GM21717 (cell line): ENCODE data around the gene ARHGAP22.

Experiments
- ATAC-seq: cut with Tn5 transposase; IDR thresholded peaks from one replicate; pipeline ENCODE4 v1.9.1; 2021; ENCODE audit warnings: mild to moderate bottlenecking, moderate library complexity; ENCODE audit not compliant: unreplicated experiment

ARHGAP22 gene

DNA sequence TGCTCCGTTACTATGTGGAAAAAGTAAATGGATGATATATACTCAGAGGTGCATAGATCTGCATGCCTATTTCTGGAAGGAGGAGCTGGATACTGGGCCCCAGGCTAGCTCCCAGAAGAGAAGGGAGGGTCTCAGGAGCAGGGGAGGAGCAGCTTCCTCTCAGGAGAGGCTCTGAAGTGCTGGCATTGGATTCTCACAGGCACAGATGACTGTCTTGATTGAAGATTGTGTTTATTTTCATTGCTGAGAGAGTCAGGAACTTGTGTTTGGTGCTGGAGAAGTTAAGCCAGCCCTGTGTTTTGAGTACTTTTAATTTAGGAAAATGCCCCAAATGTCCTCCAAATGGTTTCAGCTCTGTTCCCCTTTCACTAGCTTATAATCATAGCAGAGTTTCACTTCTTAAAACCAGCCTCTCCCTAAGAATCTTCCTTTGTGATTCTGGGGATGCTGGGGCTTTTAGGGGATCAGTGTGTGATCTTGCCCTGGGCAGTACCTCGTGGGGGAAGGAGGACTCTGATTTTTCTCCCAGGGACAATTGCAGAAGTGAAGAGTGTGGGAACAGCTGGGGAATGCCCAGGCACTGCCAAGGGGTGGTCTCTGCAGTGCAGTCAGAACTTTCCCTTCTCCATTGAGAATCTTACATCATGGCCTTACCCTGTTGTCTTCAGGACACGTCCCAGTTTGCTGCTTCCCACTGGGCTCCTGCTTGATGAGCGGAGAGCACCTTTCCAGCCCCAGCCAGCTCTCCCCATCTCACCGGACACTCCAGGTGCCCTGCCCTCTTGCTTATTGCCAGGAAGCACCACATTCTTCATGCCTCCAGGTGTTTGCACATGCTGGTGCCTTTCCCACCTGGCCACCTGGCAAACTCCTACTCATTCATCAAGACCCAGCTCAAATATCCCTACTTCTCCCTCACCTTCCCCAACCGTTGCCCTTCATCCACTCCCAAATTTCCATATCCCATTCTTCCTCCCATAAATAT lies 102.8 kb downstream of the ARHGAP22 start:
- no peak for ATAC-seq

DNA sequence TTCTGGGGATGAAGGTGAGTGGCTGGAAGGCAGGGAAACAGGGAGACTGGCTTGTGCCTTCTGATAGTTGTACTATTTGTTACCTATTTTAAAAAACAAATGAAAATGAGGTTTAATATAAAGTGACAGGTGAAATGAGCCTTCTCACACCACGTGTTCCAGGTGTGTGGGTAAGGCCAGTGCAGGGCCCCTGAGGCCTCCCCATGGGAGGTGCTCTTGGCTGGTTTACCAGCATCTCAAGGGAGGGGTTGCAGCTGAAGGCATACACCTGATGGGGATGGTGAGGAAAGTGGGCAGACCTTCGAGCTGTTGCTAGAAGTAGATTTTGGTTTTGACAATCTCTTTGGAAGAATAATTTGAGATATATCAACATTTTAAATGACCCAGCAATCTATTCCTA lies 103.6 kb downstream of the ARHGAP22 start:
- no peak for ATAC-seq

DNA sequence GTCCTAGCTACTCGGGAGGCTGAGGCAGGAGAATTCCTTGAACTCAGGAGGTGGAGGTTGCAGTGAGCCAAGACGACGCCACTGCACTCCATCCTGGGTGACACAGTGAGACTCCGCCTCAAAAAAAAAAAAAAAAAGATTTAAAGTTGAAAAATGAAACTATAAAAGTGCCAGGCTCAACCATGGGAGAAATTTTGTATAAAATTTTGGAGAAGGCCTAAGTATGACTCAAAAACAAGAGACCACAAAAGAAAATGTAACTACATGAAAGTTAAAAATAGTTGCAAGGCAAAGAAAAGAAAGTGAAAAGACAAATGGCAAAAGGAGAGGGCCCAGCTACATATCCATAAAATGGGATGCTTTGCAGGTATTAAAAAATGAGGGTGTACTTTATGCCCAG lies 104.1 kb downstream of the ARHGAP22 start:
- no peak for ATAC-seq

DNA sequence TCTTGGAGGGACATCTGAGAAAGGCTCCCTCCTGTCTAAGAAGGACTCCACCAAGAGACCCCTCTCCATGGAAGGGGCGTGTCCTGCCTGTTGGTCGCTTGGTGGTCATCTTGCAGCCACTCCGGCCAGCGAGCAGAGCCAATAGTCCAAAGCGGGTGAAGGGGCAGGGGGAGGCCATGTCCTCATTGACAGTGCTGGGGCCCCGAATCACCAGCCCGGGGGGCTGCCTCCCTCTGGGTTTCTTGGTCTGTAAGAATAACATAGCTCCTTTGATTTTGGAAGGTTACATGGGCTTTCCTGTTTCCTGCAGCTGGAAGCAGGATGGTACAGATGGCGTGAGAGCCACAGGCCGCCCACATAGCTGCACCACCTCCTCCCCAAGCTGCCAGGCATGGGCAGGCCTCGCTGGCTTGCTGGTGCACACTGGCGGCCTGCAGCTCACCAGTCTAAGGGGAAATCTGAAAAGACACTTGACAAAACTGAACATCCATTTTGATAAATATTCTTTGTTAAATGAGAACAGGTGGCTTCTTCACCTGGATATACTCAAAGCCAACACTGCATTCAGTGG lies 105.8 kb downstream of the ARHGAP22 start:
- ATAC-seq, result no peak

DNA sequence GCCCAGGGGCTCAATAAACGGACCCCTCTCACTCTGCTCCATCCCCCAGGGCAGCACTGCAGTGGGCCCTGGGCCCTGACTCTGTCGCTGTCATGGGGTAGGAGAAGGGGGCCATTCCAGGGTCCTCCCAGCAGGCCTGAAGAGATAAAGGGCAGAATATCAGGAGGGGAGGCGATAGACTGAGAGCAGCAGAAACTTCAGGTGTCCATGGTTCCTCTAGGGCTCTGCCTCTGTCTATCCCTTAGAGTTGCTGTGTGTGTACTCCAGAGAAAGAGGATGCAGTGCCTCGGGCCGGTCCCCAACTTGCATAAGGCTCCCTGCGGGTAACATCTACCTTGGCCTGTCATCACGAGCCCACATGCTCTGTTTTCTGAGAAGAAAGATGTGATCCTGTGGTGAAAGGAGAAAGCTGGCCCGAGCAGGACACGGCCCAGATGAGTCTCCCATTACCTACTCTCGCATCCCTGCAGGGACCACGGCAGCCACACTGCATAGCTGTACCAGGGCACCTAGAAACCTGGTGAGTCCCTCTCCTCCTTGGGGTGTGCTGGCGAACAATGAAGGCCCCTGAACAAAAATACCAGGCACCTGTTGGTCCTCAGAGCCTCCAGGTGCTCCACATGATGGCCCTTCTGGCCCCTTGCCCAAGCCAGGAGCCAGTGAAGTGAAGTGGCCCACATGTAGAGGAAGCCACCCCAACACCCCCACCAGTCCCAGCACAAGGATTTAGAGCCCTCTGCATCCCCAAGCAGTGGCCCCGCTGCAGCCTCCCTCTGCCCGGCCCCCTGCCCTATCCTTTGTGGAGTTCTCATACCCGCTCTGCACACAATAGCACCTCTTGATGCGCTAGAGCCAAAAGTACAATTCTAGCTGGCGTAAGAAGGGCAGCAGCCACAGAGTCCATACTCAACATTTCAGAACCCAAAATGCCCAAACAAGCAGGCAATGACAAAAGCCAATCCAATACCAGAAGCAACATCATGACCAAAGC lies 106.8 kb downstream of the ARHGAP22 start:
- no peak for ATAC-seq

DNA sequence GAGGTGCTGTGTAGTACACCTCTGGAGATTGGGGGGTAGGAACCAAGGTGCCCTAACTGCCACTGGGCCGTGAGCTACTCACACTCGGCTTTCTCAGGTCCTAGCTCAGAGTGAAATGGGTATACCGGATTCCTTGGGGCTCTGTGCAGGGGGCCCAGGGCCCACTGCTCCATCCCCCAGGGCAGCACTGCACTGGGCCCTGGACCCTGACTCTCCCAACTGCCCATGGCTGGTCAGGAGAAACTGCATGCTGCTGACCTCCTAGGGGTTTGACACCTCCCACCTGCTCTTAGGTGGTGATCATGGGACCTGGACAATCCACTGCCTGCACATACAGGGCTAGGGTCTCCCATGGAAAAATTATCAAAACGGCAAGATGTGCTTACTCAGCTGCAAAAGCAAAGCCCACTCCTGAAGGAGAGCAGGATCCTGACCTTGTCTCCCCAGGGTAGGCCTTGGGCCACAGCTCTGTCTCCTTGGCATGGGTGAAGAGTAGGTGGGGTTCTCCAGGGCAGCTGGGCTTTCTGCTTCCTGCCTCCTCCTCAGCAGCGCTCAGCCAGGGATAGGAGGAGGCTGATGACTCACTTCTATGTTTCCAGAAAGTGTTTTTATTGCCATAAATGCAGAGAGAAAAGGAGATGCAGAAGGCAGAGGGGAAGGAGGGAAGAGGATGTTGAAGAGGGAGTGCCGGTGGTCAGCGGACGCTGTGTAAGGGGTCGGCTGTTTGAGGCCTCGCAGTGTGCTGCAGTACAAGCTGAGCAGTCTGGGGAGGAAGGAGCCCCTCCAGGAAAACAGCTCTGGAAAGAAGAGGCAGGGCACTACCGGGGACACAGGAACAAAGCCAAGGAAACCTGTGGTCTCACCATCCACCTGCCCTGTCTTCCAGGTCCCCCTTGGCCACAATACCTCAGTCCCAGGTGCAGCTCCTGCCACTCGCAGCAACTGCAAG lies 107.8 kb downstream of the ARHGAP22 start:
- no peak for ATAC-seq

DNA sequence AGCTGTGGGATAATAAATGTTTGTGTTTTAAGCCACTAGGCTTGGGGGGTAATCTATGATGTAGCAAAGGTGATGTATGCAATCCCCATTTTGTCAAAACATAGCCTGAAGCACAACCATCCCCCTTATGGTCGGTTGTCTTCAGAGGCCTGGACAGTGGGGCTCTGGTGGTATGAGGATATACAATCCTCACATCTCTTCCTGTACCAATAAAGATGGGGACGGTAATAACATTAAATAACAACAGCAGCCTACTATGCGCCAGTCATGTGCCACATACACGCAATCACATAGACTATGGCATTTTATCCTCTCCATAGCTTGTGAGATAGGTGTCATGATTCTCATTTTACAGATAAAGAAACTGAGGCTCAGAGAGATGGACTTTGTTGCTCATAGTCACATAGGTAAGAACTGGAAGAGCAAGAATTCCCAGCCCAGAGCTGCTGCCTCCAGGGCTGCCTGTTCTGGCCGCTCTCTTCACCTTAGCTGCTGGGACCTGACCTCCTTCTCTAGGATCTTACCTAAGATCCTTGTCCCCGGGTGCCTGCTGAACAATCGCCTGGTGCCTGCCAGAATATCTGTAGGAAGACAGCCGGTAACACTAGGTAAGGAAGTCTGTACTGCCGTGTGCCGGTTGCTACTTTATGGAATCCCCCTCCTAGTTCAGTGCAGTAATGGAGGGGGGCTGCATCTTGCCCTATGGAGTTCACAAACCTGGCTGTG lies 108.6 kb downstream of the ARHGAP22 start:
- no peak for ATAC-seq

DNA sequence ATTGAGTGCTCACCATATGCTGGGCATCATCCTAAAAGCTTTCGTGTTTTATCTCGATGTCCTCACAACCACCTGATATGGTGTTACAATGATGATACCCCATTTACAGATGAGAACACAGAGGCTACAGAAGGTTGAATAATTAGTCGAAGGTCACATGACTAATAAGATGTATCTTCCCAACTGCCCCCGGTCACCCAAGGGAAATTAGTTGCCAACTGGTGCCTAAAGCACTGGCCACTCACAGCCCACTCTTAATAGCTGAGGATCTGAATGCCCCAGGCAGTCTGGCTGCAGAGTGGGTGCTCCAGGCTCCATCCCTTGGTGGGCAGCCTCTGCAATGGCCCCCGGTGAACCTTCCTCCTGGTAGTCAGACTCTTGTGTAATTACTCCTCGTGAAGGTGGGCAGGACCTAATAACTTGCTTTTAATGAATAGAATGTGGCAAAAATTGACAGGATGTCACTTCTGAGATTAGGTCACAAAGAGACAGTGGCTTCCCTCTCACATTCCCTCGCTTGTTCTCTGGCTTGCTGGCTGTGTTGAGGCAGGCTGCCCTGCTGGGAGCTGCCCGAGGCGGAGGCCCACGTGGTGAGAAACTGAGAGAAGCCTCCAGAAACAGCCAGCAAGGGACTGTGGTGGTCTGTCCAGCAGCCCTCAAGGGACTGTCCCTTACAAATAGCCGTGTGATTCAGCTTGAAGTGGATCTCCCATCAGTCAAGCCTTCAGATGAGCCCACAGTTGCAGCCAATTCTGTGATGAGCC lies 109.4 kb downstream of the ARHGAP22 start:
- ATAC-seq, result no peak

DNA sequence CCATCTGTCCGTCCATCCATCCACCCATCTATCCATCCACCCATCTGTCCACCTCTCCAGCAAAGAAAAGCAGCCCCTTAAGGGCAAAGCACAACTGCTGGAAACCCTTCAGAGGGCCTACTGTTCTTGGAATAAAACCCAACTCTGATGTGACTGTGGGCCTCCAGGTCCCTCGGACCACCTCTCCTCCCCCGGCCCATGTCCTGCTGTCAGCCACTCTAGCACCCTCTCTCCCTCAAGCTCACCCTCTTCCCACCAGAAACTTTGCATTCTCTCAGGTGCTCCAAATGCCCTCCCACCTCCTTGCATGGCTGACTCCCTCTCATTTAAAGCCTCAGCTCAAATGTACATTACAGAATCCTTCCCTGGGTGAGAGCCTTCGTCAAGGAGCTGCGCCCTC lies 110.3 kb downstream of the ARHGAP22 start:
- no peak for ATAC-seq

DNA sequence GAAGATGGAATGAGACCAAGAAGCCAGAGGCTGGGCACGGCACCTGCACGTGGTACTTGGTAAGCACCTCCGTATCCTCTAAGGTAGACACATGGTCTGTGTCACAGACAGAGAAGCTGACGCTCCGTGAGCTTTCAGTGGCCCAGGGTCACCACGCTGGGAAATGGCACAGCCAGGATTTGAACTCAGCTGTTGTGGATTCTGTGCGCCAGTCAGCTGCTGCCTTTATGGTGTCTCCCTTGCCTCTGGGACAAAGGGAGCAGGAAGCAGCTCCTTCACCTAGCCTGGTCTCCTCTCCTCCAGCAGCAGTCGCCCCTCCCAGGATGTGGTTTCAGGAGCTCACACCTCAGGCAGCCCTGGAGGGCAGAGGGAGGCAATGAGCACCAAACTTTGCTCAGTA lies 110.8 kb downstream of the ARHGAP22 start:
- no peak for ATAC-seq

DNA sequence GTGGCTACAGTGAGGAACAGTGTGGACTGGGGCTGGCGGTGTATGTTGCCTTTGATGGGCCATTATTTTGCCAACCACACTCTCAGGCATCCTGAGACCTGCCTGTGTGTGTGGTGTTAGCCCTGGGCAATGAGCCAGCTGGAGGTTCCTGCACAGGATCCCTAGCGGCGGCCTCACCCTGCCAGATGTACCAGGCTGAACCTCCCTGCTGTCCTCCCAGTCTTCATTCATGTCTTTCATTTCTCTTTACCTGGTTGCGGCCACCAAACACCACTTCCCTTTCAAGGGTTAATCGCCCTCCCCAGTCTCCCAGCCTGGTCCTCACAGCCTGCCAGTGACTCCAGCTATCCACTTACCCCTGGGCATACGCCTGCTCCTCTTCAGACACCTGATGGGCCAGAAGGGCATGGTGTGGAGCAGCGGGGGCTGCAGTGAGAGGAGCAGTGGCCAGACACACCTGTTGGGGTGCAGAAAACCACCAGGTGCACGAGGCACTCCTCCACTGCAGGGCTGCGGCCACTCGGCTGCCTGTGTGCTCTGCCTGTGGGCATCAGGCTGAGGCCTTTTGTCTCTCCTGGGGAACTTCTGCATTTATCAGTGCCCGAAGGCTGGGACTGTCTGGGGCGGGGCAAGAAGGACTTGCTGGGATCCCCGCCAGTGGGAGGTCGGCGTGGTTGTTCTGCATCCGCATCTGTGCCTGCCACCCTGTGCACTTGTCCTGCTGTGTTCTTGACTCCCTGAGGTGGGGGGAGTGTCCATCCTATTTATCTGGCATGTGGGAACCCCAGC lies 111.6 kb downstream of the ARHGAP22 start:
- ATAC-seq, result no peak

DNA sequence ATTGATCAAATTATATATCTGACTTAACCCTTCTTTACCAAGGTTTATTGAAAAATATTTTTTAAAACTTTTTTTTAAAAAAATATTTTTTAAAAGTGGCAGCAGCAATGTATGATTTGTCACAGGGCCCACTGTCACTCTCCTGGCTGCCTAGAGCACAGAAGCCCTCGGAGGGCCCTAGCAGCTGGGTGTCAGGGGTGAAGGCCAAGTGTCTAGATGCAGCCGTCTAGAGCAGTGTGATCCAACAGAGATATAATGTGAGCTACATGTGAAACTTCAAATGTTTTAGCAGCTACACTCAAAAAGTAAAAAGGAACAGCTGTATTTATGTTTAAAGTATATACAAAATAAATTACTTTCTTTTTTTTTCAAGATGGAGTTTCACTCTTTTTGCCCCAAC lies 112.7 kb downstream of the ARHGAP22 start:
- ATAC-seq, result no peak

DNA sequence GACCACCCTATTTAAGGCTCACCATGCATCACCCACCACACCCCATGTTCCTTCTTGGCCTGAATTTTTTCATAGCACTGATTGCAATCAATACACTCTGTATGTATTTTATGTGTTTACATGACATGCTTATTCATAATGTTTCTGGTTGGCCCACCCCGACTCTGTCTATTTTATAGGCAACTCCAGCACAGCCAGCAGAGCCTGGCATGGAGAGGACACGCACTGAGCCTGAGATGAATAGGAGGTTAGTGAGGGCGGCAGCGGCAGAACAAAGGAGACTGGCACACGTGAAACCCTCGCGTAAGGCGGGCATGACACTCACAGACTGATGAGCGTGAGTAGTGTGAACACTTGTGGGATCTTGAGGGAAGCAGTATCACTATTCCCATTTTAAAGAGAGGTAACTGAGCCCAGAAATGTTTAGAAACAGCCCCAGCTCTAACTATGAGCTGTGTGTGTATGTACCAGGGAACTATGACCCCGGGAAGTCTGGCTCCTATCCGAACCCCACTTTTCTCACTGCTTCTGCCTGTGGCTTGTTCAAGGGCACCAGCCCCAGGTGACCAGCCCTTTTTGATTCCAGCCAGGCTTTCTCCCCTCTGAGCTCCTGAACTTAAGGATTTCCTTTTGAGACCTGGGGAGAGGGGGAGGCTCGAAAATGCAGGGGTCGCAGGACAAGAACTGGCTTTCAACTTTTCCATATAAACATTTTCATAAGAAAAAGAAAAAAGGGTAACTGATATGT lies 113.3 kb downstream of the ARHGAP22 start:
- no peak for ATAC-seq

DNA sequence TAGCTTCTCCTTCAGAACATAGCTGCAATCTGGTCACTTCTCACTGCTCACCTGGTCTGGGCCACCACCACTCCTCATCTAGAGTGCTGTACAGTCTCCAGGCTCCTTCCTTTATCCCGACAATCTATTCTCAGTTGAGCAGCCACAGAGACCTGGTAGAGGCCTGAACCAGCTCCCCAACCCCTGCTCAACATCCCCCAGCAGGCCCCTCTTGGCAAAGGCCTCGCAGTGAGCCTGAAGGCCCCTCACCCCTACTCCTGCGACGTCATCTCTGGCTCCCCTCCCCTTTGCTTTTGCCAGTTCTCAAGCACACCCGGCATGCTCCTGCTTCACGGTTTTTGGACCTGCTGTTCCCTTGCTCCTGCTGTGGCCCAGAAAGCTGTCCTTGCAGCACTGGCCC lies 113.9 kb downstream of the ARHGAP22 start:
- ATAC-seq, result no peak

DNA sequence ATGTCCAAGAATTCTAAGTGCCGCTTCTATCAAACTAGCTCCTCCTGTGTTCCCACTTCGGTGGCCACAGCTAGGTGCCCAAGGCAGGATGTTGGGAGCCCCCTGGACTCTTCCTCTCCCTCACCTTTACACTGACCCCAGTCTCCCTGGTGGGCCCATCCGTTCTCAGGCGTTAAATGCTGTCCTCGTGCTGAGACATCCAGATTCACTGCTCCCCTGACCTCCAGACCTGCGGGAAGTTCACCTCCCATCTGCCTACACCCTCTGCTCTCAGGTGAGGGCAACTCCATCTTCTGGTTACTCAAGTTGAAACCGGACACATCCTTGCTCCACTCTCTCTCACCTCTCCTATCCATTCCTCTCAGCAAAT lies 114.3 kb downstream of the ARHGAP22 start:
- no peak for ATAC-seq

DNA sequence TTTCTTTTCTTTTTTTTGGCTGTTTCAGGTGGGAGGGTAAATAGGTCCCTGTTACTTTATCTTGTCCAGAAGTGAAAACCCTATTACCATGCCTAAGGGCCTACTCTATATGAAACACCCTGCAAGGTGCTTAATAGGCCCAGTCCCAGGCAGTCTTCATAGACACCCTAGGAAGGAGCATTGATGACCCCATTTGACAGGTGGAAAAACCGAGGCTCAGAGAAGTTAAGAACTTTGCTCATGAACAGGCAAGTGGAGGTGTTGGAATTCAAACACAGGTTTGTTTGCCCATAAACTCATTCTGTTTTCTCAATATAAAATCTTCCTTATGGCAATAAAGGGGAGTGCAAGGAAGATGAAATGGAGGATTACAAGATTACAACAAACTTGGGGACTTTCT lies 115.8 kb downstream of the ARHGAP22 start:
- no peak for ATAC-seq

DNA sequence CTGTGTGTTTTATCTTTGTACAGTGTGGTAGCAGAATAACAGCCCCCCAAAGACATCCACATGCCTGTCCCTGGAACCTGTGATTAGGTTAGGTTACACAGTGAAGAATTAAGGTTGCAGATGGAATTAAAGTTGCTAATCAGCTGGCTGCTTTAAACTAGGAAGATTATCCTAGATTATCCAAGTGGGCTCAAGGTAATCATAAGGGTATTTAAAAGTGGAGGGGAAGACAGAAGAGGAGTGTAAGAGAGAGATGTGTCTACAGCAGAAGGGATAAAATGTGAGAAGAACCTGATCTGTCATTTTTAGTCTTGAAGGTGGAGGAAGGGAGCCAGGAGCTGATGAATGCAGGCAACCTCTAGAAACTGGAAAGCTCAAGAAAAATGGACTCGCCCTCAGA lies 117.6 kb downstream of the ARHGAP22 start:
- ATAC-seq, result no peak
